Ovary (tissue), 3 donors: ENCODE results near the gene ZNF804B.

ENCODE experiments used
- EP300 ChIP-seq: sonication (generic); formaldehyde crosslinking; IDR thresholded peaks from one replicate; pipeline ENCODE4 v1.6.1; 2017; ENCODE audit warnings: antibody characterized with exemption
- POLR2A ChIP-seq: fragments of 450-650 bp; IDR thresholded peaks from one replicate; pipeline ENCODE4 v1.6.1; 2017; ENCODE audit warnings: antibody characterized with exemption, mild to moderate bottlenecking, moderate library complexity
- TF ChIP-seq, protein P1 (sequence below), 3 donors: fragments of 450-650 bp in 2 of 3; fragments of 200-600 bp in 1 of 3; IDR thresholded peaks; one replicate each; pipeline versions ENCODE4 v1.5.1 to v1.8.0; 2016 to 2022; ENCODE audit warnings: antibody characterized with exemption in 3 of 3, mild to moderate bottlenecking in 1 of 3
- donor health status: DM: no; HTN: no; CAD: no.

GRCh38 chr7:89165421-89165820, 405.9 kb downstream of the ZNF804B start:
- TF ChIP-seq POLR2A (no peak), EP300 (no peak)
- TF ChIP-seq, protein P1, sequence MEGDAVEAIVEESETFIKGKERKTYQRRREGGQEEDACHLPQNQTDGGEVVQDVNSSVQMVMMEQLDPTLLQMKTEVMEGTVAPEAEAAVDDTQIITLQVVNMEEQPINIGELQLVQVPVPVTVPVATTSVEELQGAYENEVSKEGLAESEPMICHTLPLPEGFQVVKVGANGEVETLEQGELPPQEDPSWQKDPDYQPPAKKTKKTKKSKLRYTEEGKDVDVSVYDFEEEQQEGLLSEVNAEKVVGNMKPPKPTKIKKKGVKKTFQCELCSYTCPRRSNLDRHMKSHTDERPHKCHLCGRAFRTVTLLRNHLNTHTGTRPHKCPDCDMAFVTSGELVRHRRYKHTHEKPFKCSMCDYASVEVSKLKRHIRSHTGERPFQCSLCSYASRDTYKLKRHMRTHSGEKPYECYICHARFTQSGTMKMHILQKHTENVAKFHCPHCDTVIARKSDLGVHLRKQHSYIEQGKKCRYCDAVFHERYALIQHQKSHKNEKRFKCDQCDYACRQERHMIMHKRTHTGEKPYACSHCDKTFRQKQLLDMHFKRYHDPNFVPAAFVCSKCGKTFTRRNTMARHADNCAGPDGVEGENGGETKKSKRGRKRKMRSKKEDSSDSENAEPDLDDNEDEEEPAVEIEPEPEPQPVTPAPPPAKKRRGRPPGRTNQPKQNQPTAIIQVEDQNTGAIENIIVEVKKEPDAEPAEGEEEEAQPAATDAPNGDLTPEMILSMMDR (IDR thresholded peaks at IDR 0.05), result no peak
